Colonic mucosa (tissue), 4 donors: Measurements from ENCODE around the gene VWA8. TPM values are rescaled to one million over a fixed set of nuclear protein-coding genes. Genes with fewer than 3 reads are reported as not detected.

Source experiments
- DNase-seq: peaks from one replicate; pipeline ENCODE4 v3.0.0-alpha.2; 2020
- H3K27ac ChIP-seq: fragments of 200-600 bp; one replicate; pipeline ENCODE4 v1.8.0; 2021
- H3K27me3 ChIP-seq: fragments of 200-600 bp; one replicate; pipeline ENCODE4 v1.8.0; 2021
- H3K36me3 ChIP-seq: fragments of 200-600 bp; one replicate; pipeline ENCODE4 v1.8.0; 2021
- H3K4me1 ChIP-seq: fragments of 200-600 bp; one replicate; pipeline ENCODE4 v1.8.0; 2021; ENCODE audit warnings: mild to moderate bottlenecking
- H3K4me3 ChIP-seq: fragments of 200-600 bp; one replicate; pipeline ENCODE4 v1.8.0; 2021
- H3K9ac ChIP-seq, 2 donors: one replicate each; pipeline ENCODE4 v1.7.0; 2013; ENCODE audit warnings: control low read depth in 2 of 2, low read depth in 2 of 2, low read length in 2 of 2
- H3K9me3 ChIP-seq: fragments of 200-600 bp; one replicate; pipeline ENCODE4 v1.8.0; 2021
- CTCF ChIP-seq: fragments of 200-600 bp; IDR thresholded peaks from one replicate; pipeline ENCODE4 v1.8.0; 2022; ENCODE audit warnings: antibody characterized with exemption, mild to moderate bottlenecking
- intact Hi-C: fragments of 100-400 bp; cut with DNase I; formaldehyde crosslinking; loops from one replicate; pipeline ENCODE4 v1.14.1; 2022
- total RNA-seq, 2 donors: library from RNA; stranded (reverse); fragmentation: NEBNext Ultra II Directional in 1 of 2; extraction: Animal tissue kit (Norgen Biotek cat#: 25700) in 1 of 2; gene quantifications; one replicate each; pipeline ENCODE4 v1.2.1, GENCODE V29; 2021
- donor health status: healthy.
- donor health status: DM: no; HTN: no; CAD: no.
- donor health status: DM: no; HTN: no; CAD: no.

The VWA8 gene
- total RNA-seq, 2 donors from 2014 or later = 23.8 to 31.8 TPM

GRCh38 chr13:41917641-41918040 lies 43.3 kb downstream of the VWA8 start:
- TF ChIP-seq CTCF = no peak
- intact Hi-C loops = no loop called here

GRCh38 chr13:41916173-41916954 lies 44.5 kb downstream of the VWA8 start:
- no peaks in the 10 kb centered on the region for H3K27me3 ChIP-seq
- H3K9ac ChIP-seq = no peak overlapping the region
- no peak for TF ChIP-seq CTCF
- no peak overlapping the region for H3K27ac ChIP-seq
- H3K4me1 ChIP-seq = peaks cover 3% of the 10 kb centered on the region
- no peaks in the 10 kb centered on the region for H3K9me3 ChIP-seq
- DNase-seq = no peak
- no peaks in the 10 kb centered on the region for H3K36me3 ChIP-seq
- intact Hi-C loops = no loop called here
- H3K4me3 ChIP-seq = no peak overlapping the region

More at GRCh38 chr13:41917641-41918040, 43.3 kb downstream of the VWA8 start:
- Histone ChIP-seq H3K4me1 (peaks cover 3% of the 10 kb centered on the region), H3K9me3 (no peaks in the 10 kb centered on the region), H3K27me3 (no peaks in the 10 kb centered on the region), H3K36me3 (no peaks in the 10 kb centered on the region), H3K27ac (no peak overlapping the region), H3K9ac (no peak overlapping the region), H3K4me3 (no peak overlapping the region)
- DNase-seq = no peak

DNA sequence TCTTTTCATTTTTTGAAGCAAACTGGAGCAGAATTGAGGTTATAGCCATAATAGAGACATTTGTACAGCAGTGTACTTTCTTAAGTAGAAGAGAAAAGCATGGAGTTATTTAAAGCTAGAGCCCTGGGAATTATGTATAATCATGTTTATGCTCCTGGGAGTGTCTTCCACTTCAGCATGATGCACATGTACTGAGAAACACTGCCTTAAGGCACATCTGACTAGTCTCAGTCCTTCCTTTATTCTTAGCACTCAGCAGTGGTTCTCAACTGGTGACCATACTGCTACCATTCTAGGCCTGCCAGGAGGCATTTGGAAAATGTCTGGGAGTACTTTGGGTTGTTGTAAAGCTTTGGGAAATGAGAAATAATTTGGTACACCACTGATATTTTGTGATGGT lies 45.8 kb downstream of the VWA8 start:
- no peak for DNase-seq
- no peak for TF ChIP-seq CTCF
- no peak overlapping the region for H3K4me3 ChIP-seq
- intact Hi-C loops = no loop called here
- no peak overlapping the region for H3K9ac ChIP-seq
- H3K4me1 ChIP-seq = peaks cover 3% of the 10 kb centered on the region
- no peaks in the 10 kb centered on the region for H3K27me3 ChIP-seq
- H3K36me3 ChIP-seq = no peaks in the 10 kb centered on the region
- no peak overlapping the region for H3K27ac ChIP-seq
- no peaks in the 10 kb centered on the region for H3K9me3 ChIP-seq

GRCh38 chr13:41914552-41914951 lies 46.4 kb downstream of the VWA8 start:
- DNase-seq = no peak
- H3K4me1 ChIP-seq = peaks cover 3% of the 10 kb centered on the region
- H3K36me3 ChIP-seq = no peaks in the 10 kb centered on the region
- no peaks in the 10 kb centered on the region for H3K9me3 ChIP-seq
- no peaks in the 10 kb centered on the region for H3K27me3 ChIP-seq
- TF ChIP-seq CTCF = no peak
- no peak overlapping the region for H3K27ac ChIP-seq
- intact Hi-C loops = no loop called here
- H3K4me3 ChIP-seq = no peak overlapping the region
- no peak overlapping the region for H3K9ac ChIP-seq

DNA sequence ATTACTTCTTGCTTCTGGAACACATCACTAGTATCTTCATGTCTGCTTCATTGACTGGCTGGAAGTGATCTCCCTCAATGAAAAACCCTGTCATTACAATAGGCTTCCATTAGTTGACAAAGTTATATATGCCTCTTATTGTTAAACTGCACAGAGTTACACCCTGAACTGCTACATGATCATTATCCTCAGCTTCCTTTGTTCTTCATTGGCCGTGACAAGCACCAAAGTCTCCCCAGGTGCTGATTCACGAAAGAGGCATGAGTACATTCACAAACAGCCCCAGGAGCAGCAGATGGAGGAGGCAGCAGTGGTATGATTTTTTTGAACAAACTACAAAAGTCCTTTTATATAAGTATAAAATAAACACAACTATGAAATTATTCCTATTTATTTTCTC lies 51.4 kb downstream of the VWA8 start:
- H3K27ac ChIP-seq = no peak overlapping the region
- DNase-seq = no peak
- no peak for TF ChIP-seq CTCF
- no peak overlapping the region for H3K4me3 ChIP-seq
- H3K36me3 ChIP-seq = no peaks in the 10 kb centered on the region
- no peaks in the 10 kb centered on the region for H3K9me3 ChIP-seq
- no peaks in the 10 kb centered on the region for H3K27me3 ChIP-seq
- no peaks in the 10 kb centered on the region for H3K4me1 ChIP-seq
- H3K9ac ChIP-seq = no peak overlapping the region
- intact Hi-C loops = loop anchor here (10.0 kb wide), 1 partner anchor 195 kb away; no protein-coding TSS in a partner anchor
